ENCODE results near the gene POU2F1.

DNA sequence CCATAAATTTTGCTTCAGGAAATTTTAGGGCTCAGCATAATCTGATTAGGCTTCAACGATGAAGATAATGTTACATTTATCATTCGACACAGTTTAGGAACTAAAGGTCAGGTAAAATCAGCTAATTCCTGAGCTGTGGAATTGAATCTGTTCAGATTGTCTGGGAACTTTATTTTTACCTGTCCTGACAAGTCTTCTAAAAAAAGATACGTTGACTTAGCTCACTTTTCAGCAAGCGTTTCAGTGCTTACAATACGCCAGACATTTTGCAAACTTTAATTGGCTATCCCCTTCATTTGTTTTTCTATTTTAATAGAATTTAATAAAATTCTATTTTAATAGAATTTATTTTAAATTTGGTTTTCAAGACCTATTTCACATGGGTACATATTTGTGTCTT lies 57.8 kb downstream of the POU2F1 start:
- TF ChIP-seq ZNF274 (IDR thresholded peaks at IDR 0.05; ENCODE audit: low read depth, low read length) = no peak
- no peak for TF ChIP-seq YY1 (IDR thresholded peaks at IDR 0.05; ENCODE audit: insufficient read depth, insufficient read length)
